ENCODE results near the gene SH3D21.
A peak's percentile ranks its signal among the peaks of the same experiment; 100 is the strongest.

The SH3D21 gene

DNA sequence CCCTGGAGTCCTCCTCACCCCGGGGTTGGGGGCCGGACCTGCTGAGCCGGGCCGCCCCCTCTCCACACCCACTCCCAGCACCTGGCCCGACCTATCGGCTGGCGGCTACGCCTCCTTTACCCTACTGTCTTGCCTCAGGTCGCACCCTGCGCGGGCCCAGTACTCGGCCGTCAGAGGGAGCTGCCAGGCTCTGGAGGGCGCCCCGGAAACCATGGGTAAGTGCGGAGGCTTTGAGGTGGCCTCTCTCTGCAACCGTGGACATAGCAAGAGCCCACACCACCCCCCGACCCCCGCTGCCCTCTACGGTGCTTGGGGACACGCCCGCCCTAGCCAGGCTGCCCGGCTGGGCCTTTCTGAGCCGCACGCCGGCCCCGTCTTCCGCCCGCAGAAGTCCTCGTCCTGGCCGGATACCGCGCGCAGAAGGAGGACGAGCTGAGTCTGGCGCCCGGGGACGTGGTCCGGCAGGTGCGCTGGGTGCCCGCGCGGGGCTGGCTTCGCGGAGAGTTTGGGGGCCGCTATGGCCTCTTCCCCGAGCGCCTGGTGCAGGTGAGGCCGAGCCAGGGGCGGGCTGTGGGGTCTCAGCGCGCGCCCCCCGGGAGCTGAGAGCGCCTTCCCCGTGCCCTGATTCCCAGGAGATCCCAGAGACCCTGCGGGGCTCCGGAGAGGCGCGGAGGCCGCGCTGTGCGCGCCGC lies at the start of gene SH3D21:
TSS of gene SH3D21 (plus strand) at position 159 of the 692 bp plus-strand sequence. CDS start at position 212, 53 bp downstream.
- TF ChIP-seq, protein P1, sequence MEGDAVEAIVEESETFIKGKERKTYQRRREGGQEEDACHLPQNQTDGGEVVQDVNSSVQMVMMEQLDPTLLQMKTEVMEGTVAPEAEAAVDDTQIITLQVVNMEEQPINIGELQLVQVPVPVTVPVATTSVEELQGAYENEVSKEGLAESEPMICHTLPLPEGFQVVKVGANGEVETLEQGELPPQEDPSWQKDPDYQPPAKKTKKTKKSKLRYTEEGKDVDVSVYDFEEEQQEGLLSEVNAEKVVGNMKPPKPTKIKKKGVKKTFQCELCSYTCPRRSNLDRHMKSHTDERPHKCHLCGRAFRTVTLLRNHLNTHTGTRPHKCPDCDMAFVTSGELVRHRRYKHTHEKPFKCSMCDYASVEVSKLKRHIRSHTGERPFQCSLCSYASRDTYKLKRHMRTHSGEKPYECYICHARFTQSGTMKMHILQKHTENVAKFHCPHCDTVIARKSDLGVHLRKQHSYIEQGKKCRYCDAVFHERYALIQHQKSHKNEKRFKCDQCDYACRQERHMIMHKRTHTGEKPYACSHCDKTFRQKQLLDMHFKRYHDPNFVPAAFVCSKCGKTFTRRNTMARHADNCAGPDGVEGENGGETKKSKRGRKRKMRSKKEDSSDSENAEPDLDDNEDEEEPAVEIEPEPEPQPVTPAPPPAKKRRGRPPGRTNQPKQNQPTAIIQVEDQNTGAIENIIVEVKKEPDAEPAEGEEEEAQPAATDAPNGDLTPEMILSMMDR (IDR thresholded peaks at IDR 0.05; ENCODE audit: poor library complexity, severe bottlenecking): peak; percentile 36
- Histone ChIP-seq H3K27me3 (ENCODE audit: insufficient read depth, poor library complexity, severe bottlenecking) (no peaks in the 10 kb centered on the region), H3K4me3 (ENCODE audit: severe bottlenecking) (peak within 1 kb of the TSS; percentile 58), H3K9me3 (ENCODE audit: severe bottlenecking) (no peaks in the 10 kb centered on the region), H3K27ac (ENCODE audit: poor library complexity, severe bottlenecking) (peak within 1 kb of the TSS; percentile 87), H3K36me3 (ENCODE audit: low read depth) (peaks cover 63% of the 10 kb centered on the region), H3K4me1 (ENCODE audit: insufficient read depth, poor library complexity, severe bottlenecking) (peaks cover 8% of the 10 kb centered on the region)
- DNase-seq (ENCODE audit: low spot score) (peak; percentile 82), ATAC-seq (ENCODE audit: low read depth) (peak; percentile 74)

DNA sequence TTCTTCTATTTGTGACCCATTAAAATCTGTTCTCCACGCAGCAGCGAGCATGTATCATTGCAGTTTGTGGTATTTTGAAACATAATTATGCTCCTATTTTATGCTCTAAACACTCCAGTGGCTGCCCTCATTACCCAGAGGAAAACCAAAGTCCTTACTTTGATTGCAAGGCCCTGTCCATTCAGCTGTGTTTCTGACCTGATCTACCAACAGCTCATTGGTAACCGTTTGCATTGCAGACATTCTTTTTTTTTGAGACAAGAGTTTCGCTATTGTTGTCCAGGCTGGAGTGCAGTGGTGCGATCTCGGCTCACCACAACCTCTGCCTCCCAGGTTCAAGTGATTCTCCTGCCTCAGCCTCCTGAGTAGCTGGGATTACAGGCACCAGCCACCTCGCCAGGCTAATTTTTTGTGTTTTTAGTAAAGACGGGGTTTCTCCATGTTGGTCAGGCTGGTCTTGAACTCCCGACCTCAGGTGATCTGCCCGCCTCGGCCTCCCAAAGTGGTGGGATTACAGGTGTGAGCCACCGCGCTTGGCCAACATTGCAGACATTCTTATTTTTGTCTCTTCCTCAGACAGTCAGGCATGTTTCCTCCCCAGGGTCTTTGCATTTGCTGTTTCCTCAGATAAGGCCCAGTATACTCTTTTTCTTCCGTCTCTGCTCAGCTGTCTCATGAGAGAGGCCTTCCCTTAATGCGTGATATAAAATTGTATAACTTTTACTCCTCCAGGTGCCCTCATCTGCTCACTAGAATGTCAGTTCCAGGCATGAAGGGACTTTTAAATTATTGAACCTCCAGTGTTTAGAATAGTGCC lies 49.4 kb upstream of the SH3D21 start:
- H3K27ac ChIP-seq (ENCODE audit: poor library complexity, severe bottlenecking): no peak overlapping the region
- DNase-seq (ENCODE audit: low spot score): no peak
- TF ChIP-seq, protein P1 (IDR thresholded peaks at IDR 0.05; ENCODE audit: poor library complexity, severe bottlenecking): no peak
- H3K4me3 ChIP-seq (ENCODE audit: severe bottlenecking): no peak overlapping the region
- H3K4me1 ChIP-seq (ENCODE audit: insufficient read depth, poor library complexity, severe bottlenecking): peaks cover 29% of the 10 kb centered on the region
- peaks cover 62% of the 10 kb centered on the region for H3K36me3 ChIP-seq (ENCODE audit: low read depth)
- H3K27me3 ChIP-seq (ENCODE audit: insufficient read depth, poor library complexity, severe bottlenecking): no peaks in the 10 kb centered on the region
- no peak for ATAC-seq (ENCODE audit: low read depth)
- H3K9me3 ChIP-seq (ENCODE audit: severe bottlenecking): no peaks in the 10 kb centered on the region

DNA sequence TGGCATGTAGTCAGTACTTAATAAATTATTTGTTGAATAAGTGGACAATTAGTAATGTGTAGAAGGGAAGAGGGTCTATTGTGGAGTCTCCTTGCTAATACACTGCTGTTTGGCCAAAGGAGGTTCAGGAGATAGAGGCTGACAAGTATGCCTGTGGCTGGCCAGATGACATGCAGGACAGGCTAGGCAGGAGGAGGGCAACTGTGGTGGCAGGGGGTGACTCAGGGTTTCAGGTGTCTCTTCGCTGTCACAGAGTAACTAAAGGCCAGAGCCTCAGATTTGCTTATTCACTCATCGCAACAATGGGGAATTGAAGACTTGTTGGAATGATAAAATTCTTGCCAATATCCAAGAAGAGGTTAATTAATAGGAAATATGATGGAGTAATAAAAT lies 48.8 kb upstream of the SH3D21 start:
- Histone ChIP-seq H3K4me3 (ENCODE audit: severe bottlenecking) (no peak overlapping the region), H3K27me3 (ENCODE audit: insufficient read depth, poor library complexity, severe bottlenecking) (no peaks in the 10 kb centered on the region), H3K36me3 (ENCODE audit: low read depth) (peaks cover 65% of the 10 kb centered on the region), H3K4me1 (ENCODE audit: insufficient read depth, poor library complexity, severe bottlenecking) (peaks cover 25% of the 10 kb centered on the region), H3K9me3 (ENCODE audit: severe bottlenecking) (no peaks in the 10 kb centered on the region), H3K27ac (ENCODE audit: poor library complexity, severe bottlenecking) (peak overlapping the region; percentile 6)
- DNase-seq (ENCODE audit: low spot score): no peak
- ATAC-seq (ENCODE audit: low read depth): 0 out of 3 replicates have a peak, but pooled peaks have one; percentile 27
- TF ChIP-seq, protein P1 (IDR thresholded peaks at IDR 0.05; ENCODE audit: poor library complexity, severe bottlenecking): no peak

DNA sequence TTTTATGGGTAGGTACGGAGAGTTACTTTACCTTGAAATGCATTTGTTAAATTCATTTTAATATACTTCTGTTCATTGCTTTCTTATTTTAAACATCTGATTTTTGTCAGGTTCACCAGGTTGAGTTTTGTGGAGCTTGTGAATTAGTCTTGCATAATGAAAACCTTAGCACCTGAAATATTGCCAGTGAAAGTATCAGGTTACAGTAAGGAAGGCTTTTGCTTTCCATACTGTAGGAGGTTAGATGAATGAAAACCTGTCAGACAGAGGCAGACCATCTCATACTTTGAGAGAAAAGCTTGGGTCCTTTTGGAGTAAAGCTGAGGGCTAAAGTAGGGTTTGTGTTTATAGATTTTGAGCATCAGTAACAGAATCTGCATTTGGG lies 47.2 kb upstream of the SH3D21 start:
- Histone ChIP-seq H3K9me3 (ENCODE audit: severe bottlenecking) (no peaks in the 10 kb centered on the region), H3K4me1 (ENCODE audit: insufficient read depth, poor library complexity, severe bottlenecking) (peaks cover 22% of the 10 kb centered on the region), H3K4me3 (ENCODE audit: severe bottlenecking) (no peak overlapping the region), H3K36me3 (ENCODE audit: low read depth) (peaks cover 74% of the 10 kb centered on the region), H3K27me3 (ENCODE audit: insufficient read depth, poor library complexity, severe bottlenecking) (no peaks in the 10 kb centered on the region), H3K27ac (ENCODE audit: poor library complexity, severe bottlenecking) (peak overlapping the region; percentile 6)
- TF ChIP-seq, protein P1 (IDR thresholded peaks at IDR 0.05; ENCODE audit: poor library complexity, severe bottlenecking): no peak
- no peak for DNase-seq (ENCODE audit: low spot score)
- ATAC-seq (ENCODE audit: low read depth): peak; percentile 25; the same call in 1 of the 3 replicates

Data from RWPE2 (cell line).